Right ventricle myocardium inferior (tissue), 1 donor: ENCODE results near the gene PAFAH1B2. TPM values are rescaled to one million over a fixed set of nuclear protein-coding genes. Genes with fewer than 3 reads are reported as not detected.

Experiments used
- ATAC-seq: fragments of 200-7000 bp; cut with Tn5 transposase; one replicate; pipeline ENCODE4 v1.9.1; 2020; ENCODE audit warnings: mild to moderate bottlenecking, moderate library complexity
- DNase-seq: peaks from one replicate; pipeline ENCODE4 v3.0.0; 2021; ENCODE audit errors: missing footprints
- intact Hi-C: fragments of 100-400 bp; cut with DNase I; formaldehyde crosslinking; loops from one replicate; pipeline ENCODE4 v1.11.0; 2022
- total RNA-seq: library from RNA; stranded (reverse); fragmentation: NEBNext Ultra II Directional; extraction: Animal tissue kit (Norgen Biotek cat#: 25700); gene quantifications from one replicate; pipeline ENCODE4 v1.2.1, GENCODE V29; 2021
- donor health status: DM: no; HTN: yes; CAD: no; lungs with severe emphysema.

PAFAH1B2 gene
- total RNA-seq, 1 donor from 2014 or later: 52.3 TPM

DNA sequence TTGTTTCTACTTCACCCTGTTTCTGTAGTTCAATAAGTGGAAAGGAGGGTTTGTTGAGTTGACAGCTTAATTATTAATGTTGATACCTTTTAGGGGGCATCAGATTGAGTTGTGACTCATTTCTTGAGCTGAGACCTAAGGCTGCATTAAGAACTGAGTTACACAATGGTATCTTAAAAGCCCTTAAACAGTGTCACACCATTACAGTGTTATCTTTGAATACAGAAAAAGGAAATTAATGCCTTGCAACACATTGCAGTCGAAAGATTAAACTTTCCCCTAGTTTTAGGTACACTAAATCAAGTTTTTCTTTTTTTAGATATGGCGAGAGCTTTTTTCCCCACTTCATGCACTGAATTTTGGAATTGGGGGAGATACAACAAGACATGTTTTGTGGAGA is 16.7 kb downstream of the PAFAH1B2 start:
- DNase-seq (no peak), ATAC-seq (no peak)
- intact Hi-C loops: no loop called here

DNA sequence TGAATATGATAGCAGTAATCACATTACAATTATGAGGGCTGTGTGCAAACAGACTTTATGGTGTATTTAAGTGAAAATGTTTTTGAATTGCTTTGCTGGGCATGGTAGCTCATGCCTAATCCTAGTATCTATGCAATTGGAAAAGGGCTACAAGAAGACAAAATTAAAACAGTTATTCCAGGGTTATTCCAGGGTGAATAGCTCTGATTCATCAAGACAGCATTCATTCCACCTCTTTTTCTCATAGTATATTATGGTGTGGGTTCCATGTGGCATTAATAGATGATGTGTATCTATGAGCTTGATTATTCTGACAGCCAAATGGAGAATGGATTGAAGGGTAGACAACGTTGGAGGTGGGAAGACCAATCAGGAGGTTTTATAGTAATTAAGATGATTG is 22.4 kb downstream of the PAFAH1B2 start:
- DNase-seq (no peak), ATAC-seq (no peak)
- intact Hi-C loops: no loop called here

GRCh38 chr11:117169736-117170135 is 25.6 kb downstream of the PAFAH1B2 start:
- ATAC-seq: no peak
- intact Hi-C loops: no loop called here
- no peak for DNase-seq

DNA sequence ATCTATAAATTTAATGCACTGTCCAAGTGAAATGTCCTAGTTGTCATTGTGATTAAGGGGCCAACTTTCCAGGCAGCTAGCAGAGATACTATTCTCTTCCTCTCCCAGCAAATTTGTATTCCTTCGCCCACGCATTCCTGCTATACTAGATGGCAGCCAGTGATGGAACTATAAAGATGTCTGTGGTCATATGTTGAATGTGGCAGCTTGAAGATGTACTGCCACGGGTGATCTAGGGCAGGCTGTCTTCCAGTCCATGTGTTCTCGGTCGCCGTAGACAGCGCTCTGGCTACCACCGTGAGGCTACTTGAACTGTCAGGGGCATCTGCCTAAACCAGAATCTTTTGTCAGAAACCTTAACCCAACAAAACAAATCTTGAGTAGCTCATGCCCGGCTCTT is 26.1 kb downstream of the PAFAH1B2 start:
- ATAC-seq (no peak), DNase-seq (no peak)
- intact Hi-C loops: no loop called here

- intact Hi-C loops: no loop called here
- ATAC-seq (peak; percentile 7), DNase-seq (no peak)
Observed at GRCh38 chr11:117171007-117171403, 26.9 kb downstream of the PAFAH1B2 start.

GRCh38 chr11:117171404-117172061 is 27.4 kb downstream of the PAFAH1B2 start:
- ATAC-seq: peak; percentile 14
- DNase-seq: no peak
- intact Hi-C loops: no loop called here

DNA sequence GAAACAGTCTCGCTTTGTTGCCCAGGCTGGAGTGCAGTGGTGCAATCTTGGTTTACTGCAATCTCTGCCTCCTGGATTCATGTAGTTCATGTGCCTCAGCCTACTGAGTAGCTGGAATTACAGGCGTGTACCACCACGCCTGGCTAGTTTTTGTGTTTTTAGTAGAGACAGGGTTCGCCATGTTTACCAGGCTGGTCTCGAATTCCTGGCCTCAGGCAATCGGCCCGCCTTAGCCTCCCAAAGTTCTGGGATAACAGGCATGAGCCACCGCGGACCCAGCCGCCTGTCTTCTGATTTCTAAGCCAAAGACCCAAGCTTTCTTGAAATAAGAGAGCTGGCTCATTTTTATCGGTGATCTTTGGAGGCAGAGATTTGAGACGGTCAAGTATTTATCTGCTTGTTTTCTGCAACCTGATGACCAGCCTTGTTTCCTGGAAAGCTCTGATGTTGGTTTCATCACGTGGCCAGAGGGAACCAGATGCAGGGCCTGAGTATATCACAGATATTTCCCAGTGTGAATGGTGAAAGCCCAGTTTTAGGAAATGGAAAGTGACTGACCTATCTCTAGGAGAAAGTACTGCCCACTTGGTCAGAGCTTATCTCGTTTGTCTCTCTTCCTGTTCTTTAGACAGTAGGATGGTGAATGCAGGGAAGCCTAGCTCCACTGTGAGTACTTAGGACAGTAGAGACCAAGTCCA is 28.8 kb downstream of the PAFAH1B2 start:
- ATAC-seq (peak; percentile 21), DNase-seq (no peak)
- intact Hi-C loops: no loop called here

- ATAC-seq (no peak), DNase-seq (no peak)
- intact Hi-C loops: loop anchor here (5.0 kb wide), 2 partner anchors 33 to 57 kb away; partner anchors contain the start of genes PAFAH1B2, PCSK7 and RNF214
Observed at GRCh38 chr11:117175104-117175503, 31.0 kb downstream of the PAFAH1B2 start.

GRCh38 chr11:117175781-117176180 is 31.7 kb downstream of the PAFAH1B2 start:
- DNase-seq (no peak), ATAC-seq (no peak)
- intact Hi-C loops: loop anchor here (5.0 kb wide), 2 partner anchors 33 to 57 kb away; partner anchors contain the start of genes PAFAH1B2, PCSK7 and RNF214

DNA sequence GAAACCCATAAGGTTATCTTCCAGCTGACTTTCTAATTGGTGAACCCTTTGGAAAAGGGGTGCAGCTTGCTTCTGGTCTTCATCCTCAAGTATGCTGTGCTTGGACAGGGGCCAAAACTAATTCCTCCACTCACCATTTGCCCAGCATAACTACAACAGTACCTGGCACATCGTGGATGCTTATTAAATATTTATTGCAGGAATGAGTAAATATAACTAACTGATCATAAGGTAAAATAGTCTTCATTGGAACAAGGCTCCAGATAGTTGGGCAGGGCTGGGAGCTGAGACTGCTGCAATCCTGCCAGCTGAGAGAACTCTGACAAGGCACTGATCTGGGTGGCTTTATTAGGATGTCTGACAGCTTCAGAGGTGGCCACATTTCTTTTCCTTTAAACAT is 32.1 kb downstream of the PAFAH1B2 start:
- ATAC-seq (no peak), DNase-seq (no peak)

GRCh38 chr11:117177534-117178209 is 33.6 kb downstream of the PAFAH1B2 start:
- DNase-seq (no peak), ATAC-seq (no peak)
- intact Hi-C loops: loop anchor here (2.0 to 5.0 kb wide), 3 partner anchors 35 to 55 kb away; partner anchors contain the start of genes PAFAH1B2, PCSK7 and RNF214

More for the DNA sequence above, 32.1 kb downstream of the PAFAH1B2 start:
- intact Hi-C loops: loop anchor here (5.0 kb wide), 2 partner anchors 34 to 56 kb away; partner anchors contain the start of genes PAFAH1B2, PCSK7 and RNF214

GRCh38 chr11:117178210-117179034 is 34.3 kb downstream of the PAFAH1B2 start, which contains the start of gene SIDT2:
TSS of gene SIDT2 (plus strand) at chr11:117178743. CDS start at chr11:117179264, 521 bp downstream.
- intact Hi-C loops: loop anchor here (2.0 to 5.0 kb wide), 3 partner anchors 36 to 54 kb away; partner anchors contain the start of genes PAFAH1B2, PCSK7 and RNF214
- ATAC-seq: peak; percentile 95
- DNase-seq: peak; percentile 97

GRCh38 chr11:117179048-117179999 is 35.2 kb downstream of the PAFAH1B2 start:
- peak; percentile 55 for ATAC-seq
- intact Hi-C loops: loop anchor here (2.0 to 5.0 kb wide), 3 partner anchors 37 to 53 kb away; partner anchors contain the start of genes PAFAH1B2, PCSK7 and RNF214
- no peak for DNase-seq

DNA sequence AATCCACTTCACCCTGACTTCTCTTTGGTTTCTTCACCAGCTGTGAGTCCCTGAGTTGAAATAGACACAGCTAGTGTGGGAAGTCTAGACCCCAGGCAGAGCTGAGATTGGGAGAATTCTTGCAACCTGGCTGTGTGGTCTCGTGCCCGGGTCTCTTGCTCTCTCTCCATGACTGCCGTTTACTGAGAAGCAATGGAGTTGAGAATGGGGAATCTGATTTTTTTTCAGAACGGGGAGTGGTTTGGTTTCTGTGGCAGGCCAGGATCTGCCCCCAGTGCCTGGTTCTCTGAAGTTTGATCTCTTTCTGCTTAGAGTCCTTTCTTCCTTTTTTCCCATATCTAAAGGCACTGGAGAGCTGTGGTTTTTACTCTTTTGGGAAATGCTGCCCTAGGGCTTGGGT is 35.9 kb downstream of the PAFAH1B2 start:
- no peak for ATAC-seq
- intact Hi-C loops: no loop called here
- no peak for DNase-seq

GRCh38 chr11:117180661-117181585 is 36.8 kb downstream of the PAFAH1B2 start:
- ATAC-seq (no peak), DNase-seq (no peak)
- intact Hi-C loops: no loop called here
